Measurements from ENCODE around the gene ANK3.

ANK3 gene

DNA sequence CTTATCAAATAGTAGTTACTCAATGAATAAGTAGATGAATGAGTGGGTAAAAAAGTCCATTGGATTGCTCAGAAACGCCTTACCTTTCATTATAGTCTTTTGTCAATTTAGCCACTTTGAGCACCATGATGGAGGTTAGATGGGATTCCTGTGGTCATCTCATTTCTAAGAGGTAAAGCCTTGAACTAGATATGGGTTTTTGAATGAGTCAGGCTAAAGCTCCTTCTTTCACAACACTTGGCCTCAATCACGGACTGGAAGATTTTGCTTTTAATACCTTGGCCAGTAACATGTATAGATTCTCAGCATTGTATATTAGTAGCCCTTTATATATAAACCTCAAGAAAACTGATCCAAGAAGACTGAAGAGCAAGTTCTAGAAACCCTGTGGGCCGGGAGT lies 383.6 kb downstream of the ANK3 start:
- in situ Hi-C loops (cut with MboI; ENCODE audit: low sequenced_read_pairs) = no loop called here

DNA sequence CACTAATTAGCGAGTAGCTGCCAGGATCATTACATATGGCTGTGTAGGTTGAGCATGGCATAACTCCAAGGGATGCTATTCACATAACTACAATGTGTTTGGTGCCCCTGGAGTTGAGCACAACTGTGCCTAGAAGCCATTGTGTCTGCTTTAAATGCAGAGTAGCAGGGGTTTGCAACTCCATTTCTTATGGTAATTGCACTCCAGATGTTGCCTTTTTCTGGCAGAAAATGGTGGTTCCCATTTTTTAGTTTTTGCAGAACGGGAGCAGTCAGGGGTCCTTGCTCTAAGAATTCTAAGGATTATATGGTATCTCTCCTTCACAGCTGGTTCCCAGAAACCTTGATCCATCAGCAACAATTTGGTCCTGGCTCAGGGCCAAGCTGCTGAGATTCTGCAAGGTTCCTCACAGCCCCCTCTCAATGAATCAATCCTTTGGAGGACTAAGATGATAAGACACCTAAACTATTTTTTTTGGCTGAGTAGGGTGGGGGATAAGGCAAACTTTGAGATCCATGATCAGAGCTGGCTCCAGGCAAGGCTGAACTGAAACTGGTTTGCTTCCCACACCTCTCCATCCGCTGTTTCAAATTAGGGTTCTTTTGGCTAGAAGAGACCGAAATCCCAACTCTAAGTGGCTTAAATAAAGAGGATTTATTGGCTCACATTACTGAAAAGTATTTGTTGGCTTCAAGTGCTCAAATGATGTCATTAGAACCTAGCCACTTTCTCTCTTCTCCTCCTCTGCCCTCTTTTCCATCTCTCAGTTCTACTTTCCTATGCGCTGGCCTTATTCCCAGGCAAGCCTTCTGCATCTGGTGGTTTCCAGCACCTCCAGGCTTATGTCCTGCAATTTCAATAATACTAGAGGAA lies 385.8 kb downstream of the ANK3 start:
- in situ Hi-C loops (cut with MboI; ENCODE audit: low sequenced_read_pairs) = no loop called here

DNA sequence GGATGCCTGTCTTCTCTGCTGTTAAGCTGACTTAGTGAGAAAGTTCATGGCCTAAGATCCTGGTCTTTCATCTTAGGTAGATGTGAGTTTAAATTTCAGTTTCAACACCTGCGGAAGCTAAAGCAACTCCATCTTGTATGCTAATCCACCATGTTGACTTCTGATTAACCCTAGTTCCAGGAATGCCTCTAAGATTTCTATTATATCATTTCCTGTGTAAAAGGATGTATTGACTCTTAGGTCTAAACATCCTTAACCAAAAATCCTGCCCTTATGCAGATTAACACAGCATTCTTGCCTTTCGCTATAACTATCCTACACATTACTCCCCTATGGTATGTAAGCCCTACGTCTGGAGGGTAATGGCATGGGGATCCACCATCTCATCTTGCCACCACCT lies 388.9 kb downstream of the ANK3 start:
- in situ Hi-C loops (cut with MboI; ENCODE audit: low sequenced_read_pairs) = no loop called here

DNA sequence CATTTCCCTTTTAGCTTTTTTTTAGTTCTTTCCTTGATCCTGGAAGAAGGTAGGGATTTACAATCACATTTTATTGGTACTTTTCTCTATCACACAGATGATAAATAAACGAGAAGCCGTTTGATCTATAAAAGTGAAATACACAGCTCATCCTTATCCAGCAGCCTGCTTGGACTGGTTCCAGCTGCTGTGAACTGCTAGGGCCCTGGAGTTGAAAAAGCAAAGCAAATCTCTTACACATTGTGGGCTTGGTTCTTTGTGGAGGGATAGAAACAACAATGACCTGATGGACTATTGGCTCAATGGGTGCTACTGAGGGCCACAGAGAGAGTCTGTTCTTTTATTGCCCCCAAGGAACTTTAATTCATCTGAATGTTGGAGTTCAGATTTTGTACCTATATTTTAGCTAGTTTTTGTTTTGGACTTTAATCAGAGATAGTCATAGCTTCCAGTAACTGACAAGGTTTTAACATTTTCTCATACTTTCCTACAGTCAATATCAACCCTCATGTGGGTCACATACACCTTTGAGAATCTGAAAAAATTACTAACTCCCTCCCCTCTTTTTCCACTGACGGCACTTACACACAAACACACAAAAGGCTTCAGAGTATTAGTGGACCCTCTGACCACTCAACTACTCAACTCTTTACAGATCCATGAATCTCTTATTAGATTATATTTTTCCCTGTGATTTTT lies 391.7 kb downstream of the ANK3 start:
- in situ Hi-C loops (cut with MboI; ENCODE audit: low sequenced_read_pairs) = no loop called here

DNA sequence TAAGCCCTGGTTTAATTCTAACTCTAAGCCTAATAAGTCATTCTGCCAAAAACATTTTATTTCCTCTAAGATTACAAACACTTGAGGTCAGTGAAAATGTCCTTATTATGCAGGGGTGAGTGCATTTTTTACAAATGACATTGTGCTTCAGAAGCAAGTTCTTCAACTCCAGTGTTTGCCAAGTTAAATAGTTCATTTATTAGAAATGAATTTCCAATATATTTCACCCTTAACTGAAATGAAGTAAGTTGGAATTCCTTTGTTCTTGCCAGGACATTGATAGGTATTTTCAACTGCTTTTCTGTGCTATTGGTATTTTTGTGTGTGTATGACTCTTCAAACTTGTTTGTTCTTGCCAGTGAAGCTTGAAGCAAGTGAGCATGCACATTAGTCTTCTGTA lies 393.8 kb downstream of the ANK3 start:
- in situ Hi-C loops (cut with MboI; ENCODE audit: low sequenced_read_pairs) = no loop called here

DNA sequence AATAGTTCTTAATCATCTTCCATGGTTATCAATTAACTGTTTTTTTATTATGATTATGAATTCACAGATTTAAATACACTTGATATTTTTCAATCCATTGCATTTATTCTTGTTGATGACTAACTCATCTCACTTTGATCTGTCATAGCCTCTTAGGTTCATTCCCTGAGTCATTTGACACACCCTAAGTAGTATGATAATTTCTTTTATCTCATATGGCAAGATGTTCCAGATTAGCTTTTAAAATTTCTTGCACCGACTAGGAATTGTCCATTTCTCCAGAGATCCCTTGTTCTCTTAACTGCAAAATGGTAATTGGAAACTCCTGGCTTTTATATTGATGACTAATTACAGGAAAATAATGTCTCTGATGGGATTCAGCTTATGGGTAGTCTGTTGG lies 395.7 kb downstream of the ANK3 start:
- in situ Hi-C loops (cut with MboI; ENCODE audit: low sequenced_read_pairs) = no loop called here

DNA sequence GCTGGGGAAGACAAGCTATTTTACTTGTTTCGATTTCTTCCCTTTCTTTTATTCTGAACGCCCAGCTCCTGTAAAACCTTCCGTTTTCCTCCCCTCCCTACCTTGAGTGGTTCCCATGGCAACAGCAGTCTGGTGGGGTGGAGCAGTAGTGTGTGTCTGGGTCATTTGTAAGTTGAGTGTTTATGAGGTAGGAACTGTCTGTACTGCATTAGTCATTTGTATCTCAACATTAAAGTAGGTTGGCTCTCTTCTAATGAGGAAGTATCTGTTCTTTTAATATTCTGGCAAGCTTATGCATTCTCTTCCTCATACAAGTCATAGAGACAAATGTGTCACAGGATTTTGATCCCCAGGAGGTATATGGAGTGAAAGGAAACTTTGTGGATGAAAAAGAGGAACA lies 398.0 kb downstream of the ANK3 start:
- in situ Hi-C loops (cut with MboI; ENCODE audit: low sequenced_read_pairs) = no loop called here

DNA sequence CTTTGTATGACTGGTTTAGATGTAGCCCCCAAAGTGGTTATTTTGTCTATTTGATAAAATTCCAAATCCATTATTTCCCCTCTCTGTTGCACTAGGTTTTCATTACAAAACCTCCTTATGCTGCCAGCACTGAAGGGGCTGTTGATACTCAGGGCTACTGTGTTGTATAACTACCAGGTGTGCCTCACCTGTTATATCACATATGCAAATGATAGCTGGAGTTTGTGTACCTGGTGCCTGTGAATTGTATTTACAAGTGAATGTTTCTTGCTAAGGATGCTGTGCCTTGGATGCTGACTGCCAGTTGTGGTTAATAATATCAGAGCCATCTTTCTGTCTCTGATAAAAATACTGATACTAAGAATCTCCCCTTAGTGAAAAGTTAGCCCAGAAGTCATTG lies 398.6 kb downstream of the ANK3 start:
- in situ Hi-C loops (cut with MboI; ENCODE audit: low sequenced_read_pairs) = no loop called here

DNA sequence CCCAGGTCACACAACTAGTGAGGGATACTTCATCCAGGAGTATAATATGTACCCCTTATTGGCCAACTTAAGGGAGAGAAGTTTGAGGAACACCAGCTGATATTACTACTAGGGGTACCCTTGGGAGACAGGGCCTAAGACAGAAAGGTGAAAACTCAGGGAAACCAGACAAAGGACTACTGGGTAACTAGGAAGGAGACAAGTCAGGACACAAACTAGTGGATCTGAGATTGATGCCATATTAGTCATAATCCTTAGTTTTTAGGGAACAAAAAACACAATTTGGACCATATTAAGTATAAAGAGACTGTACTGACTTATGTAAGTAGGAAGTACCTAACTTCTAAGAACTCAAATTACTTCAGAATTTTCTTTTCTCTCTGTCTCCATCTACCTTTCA lies 404.0 kb downstream of the ANK3 start:
- in situ Hi-C loops (cut with MboI; ENCODE audit: low sequenced_read_pairs) = no loop called here

DNA sequence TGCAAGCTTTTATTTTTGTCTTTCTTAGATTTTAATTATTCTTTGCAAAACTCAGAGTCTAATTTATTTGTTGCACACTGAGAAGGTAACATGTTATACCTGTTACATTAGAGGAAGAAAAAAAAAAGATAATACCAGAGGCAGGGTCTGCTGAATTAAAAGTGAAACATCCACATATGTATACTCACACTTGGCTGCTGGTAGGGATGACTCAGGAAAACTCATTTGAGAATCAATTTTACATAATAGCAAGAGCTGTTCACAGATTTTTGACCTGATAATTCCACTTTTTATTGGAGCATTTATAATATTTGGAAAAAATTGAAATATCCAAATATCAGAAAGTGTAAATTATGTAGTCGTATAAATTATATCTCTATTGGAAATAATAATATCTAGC lies 405.3 kb downstream of the ANK3 start:
- in situ Hi-C loops (cut with MboI; ENCODE audit: low sequenced_read_pairs) = no loop called here

DNA sequence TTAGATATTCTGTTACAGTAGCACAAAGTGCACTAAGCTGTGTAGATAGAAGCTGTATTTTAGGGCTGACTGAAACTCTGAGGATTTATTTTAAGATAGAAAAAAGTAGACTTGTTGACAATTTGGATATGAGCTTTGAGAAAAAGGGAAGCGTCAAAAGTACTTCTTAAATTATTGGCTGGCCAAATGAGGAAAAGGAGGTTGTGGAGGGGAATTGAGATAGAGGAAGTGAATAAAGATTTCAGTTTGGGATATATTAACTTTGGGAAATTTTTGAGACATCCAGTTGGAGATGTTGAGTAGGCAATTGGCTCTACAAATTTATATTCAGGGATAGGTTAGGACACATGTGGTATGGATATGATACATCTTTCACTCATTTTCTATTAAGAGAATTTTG lies 409.3 kb downstream of the ANK3 start:
- in situ Hi-C loops (cut with MboI; ENCODE audit: low sequenced_read_pairs) = no loop called here

DNA sequence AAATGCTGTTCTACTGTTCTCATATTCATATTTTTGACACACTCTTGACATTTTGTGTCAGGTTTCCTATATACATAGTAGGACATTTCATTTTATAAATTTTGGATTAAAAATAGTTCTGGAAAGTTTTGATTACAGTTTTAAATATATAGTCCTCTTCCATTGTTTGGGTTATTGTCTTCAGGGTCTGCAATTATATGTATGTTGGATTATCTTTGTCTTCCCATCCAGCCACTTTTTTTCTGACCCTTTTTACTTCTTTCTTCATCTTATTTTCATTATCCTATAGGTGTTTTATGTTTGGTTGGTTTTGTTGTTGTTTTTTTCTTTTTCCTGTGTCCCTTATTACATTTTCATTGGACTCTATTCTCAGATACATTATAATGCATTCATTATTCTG lies 412.2 kb downstream of the ANK3 start:
- in situ Hi-C loops (cut with MboI; ENCODE audit: low sequenced_read_pairs) = no loop called here

DNA sequence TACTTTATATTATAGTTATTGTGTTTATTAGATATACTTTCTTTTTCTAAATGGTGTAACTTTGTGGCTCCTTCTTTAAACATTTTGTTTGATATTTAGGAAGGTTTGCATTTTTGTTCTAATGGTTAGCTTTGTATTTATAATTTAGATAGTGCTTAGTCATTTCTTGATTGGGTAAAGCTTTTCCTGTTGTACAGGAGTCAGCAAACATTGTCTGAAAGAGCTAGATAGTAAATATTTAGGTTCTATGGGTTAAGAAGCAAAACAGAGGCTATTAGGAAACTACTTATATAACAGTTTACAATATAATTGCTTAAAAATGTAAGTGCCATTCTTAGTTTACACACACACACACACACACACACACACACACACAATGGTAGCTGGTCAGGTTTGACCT lies 412.8 kb downstream of the ANK3 start:
- in situ Hi-C loops (cut with MboI; ENCODE audit: low sequenced_read_pairs) = no loop called here

Measured in HL-60/S4 treated with retinoic acid at 250 ng/mL for 4 days and 3 days (cell line).